Progenitor cell of endocrine pancreas (in vitro differentiated cells): ENCODE data around the gene BACH2. TPM values are rescaled to one million over a fixed set of nuclear protein-coding genes. Genes with fewer than 3 reads are reported as not detected.

Experiments
- DNase-seq: peaks from one replicate; pipeline ENCODE4 v3.0.0; 2021; ENCODE audit warnings: low spot score; ENCODE audit not compliant: unreplicated experiment
- H3K27ac Mint-ChIP-seq: 2 replicates; pipeline ENCODE4 v1.8.0; 2021; ENCODE audit warnings: mild to moderate bottlenecking, moderate library complexity, mixed read lengths
- H3K27me3 Mint-ChIP-seq: 2 replicates; pipeline ENCODE4 v1.8.0; 2021; ENCODE audit warnings: mixed read lengths
- H3K36me3 Mint-ChIP-seq: 2 replicates; pipeline ENCODE4 v1.8.0; 2022; ENCODE audit warnings: mixed read lengths; ENCODE audit not compliant: insufficient read depth
- H3K4me1 Mint-ChIP-seq: 2 replicates; pipeline ENCODE4 v1.8.0; 2021; ENCODE audit warnings: low read depth, mixed read lengths
- H3K4me3 Mint-ChIP-seq: 2 replicates; pipeline ENCODE4 v1.8.0; 2021; ENCODE audit warnings: low read depth, mild to moderate bottlenecking, moderate library complexity, mixed read lengths
- H3K9me3 Mint-ChIP-seq: 2 replicates; pipeline ENCODE4 v1.8.0; 2021; ENCODE audit warnings: low read depth, mixed read lengths
- CTCF ChIP-seq: fragments of 200-600 bp; sonication (generic); IDR thresholded peaks from one replicate; pipeline ENCODE4 v1.5.0; 2021; ENCODE audit warnings: antibody characterized with exemption, mild to moderate bottlenecking; ENCODE audit not compliant: unreplicated experiment
- total RNA-seq: library from RNA; stranded (reverse); gene quantifications from 2 replicates; pipeline ENCODE4 v1.2.1, GENCODE V29; 2021

The BACH2 gene
- total RNA-seq, 1 donor from 2014 or later = 11.2 TPM

- no peak for DNase-seq
- Mint-ChIP-seq H3K4me3 (no peak overlapping the region), H3K27ac (no peak overlapping the region), H3K9me3 (peaks cover 10% of the 10 kb centered on the region), H3K36me3 (peaks cover 12% of the 10 kb centered on the region), H3K4me1 (peaks cover 14% of the 10 kb centered on the region), H3K27me3 (no peaks in the 10 kb centered on the region)
- no peak for TF ChIP-seq CTCF
Measured at GRCh38 chr6:90194371-90194841, 102.2 kb downstream of the BACH2 start.

GRCh38 chr6:90193359-90193758 is 103.3 kb downstream of the BACH2 start:
- no peak for DNase-seq
- H3K36me3 Mint-ChIP-seq = peaks cover 6% of the 10 kb centered on the region
- peak overlapping the region; percentile 80 for H3K27ac Mint-ChIP-seq

GRCh38 chr6:90192857-90193256 is 103.8 kb downstream of the BACH2 start:
- Mint-ChIP-seq H3K4me3 (no peak overlapping the region), H3K27ac (no peak overlapping the region), H3K4me1 (peaks cover 14% of the 10 kb centered on the region), H3K27me3 (no peaks in the 10 kb centered on the region), H3K36me3 (peaks cover 3% of the 10 kb centered on the region), H3K9me3 (no peaks in the 10 kb centered on the region)
- no peak for TF ChIP-seq CTCF
- DNase-seq = no peak

More at GRCh38 chr6:90193359-90193758, 103.3 kb downstream of the BACH2 start:
- peaks cover 4% of the 10 kb centered on the region for H3K9me3 Mint-ChIP-seq
- TF ChIP-seq CTCF = no peak
- peaks cover 14% of the 10 kb centered on the region for H3K4me1 Mint-ChIP-seq
- no peak overlapping the region for H3K4me3 Mint-ChIP-seq
- no peaks in the 10 kb centered on the region for H3K27me3 Mint-ChIP-seq

GRCh38 chr6:90190752-90191395 is 105.8 kb downstream of the BACH2 start:
- no peak for DNase-seq
- Mint-ChIP-seq H3K36me3 (no peaks in the 10 kb centered on the region), H3K9me3 (no peaks in the 10 kb centered on the region), H3K27me3 (no peaks in the 10 kb centered on the region), H3K27ac (no peak overlapping the region), H3K4me3 (no peak overlapping the region), H3K4me1 (peaks cover 13% of the 10 kb centered on the region)
- TF ChIP-seq CTCF = no peak

- H3K27me3 Mint-ChIP-seq = no peaks in the 10 kb centered on the region
- H3K9me3 Mint-ChIP-seq = no peaks in the 10 kb centered on the region
- H3K4me1 Mint-ChIP-seq = peaks cover 7% of the 10 kb centered on the region
- no peak overlapping the region for H3K4me3 Mint-ChIP-seq
- TF ChIP-seq CTCF = no peak
- no peak overlapping the region for H3K27ac Mint-ChIP-seq
- H3K36me3 Mint-ChIP-seq = no peaks in the 10 kb centered on the region
- DNase-seq = no peak
Measured at GRCh38 chr6:90190131-90190530, 106.5 kb downstream of the BACH2 start.
